GM18526 (cell line): Measurements from ENCODE around the gene HPD.

ENCODE experiments used
- POLR2A ChIP-seq: IDR thresholded peaks from 3 replicates; pipeline ENCODE4 v1.6.1; 2011; ENCODE audit not compliant: insufficient read length; ENCODE audit errors: extremely low read depth

Gene HPD

GRCh38 chr12:121789800-121790728 lies 68.6 kb downstream of the HPD start:
- TF ChIP-seq POLR2A, result peak; percentile 68
